Endothelial cell (in vitro differentiated cells): Measurements from ENCODE around the gene UBTD2. TPM values are rescaled to one million over a fixed set of nuclear protein-coding genes. Genes with fewer than 3 reads are reported as not detected.

Experiments
- DNase-seq: peaks from one replicate; pipeline ENCODE4 v3.0.0; 2021; ENCODE audit warnings: low spot score
- H3K27ac Mint-ChIP-seq: one replicate; pipeline ENCODE4 v1.8.0; 2021; ENCODE audit warnings: mixed read lengths, inconsistent platforms; ENCODE audit not compliant: unreplicated experiment
- H3K27me3 Mint-ChIP-seq: one replicate; pipeline ENCODE4 v1.8.0; 2021; ENCODE audit warnings: mild to moderate bottlenecking, moderate library complexity, mixed read lengths, inconsistent platforms; ENCODE audit not compliant: unreplicated experiment
- H3K36me3 Mint-ChIP-seq: one replicate; pipeline ENCODE4 v1.8.0; 2021; ENCODE audit warnings: mild to moderate bottlenecking, low read depth, mixed read lengths, inconsistent platforms; ENCODE audit not compliant: unreplicated experiment
- H3K4me1 Mint-ChIP-seq: one replicate; pipeline ENCODE4 v1.8.0; 2021; ENCODE audit warnings: mild to moderate bottlenecking, mixed read lengths, inconsistent platforms; ENCODE audit not compliant: unreplicated experiment
- H3K4me3 Mint-ChIP-seq: one replicate; pipeline ENCODE4 v1.8.0; 2021; ENCODE audit warnings: mild to moderate bottlenecking, mixed read lengths, inconsistent platforms; ENCODE audit not compliant: unreplicated experiment
- H3K9me3 Mint-ChIP-seq: one replicate; pipeline ENCODE4 v1.8.0; 2021; ENCODE audit warnings: mixed read lengths, inconsistent platforms; ENCODE audit not compliant: unreplicated experiment
- total RNA-seq: library from RNA; stranded (reverse); fragmentation: NEBNext Ultra II Directional; extraction: Animal tissue kit (Norgen Biotek cat#: 25700); gene quantifications from one replicate; pipeline ENCODE4 v1.2.1, GENCODE V29; 2021; ENCODE audit not compliant: unreplicated experiment
- TF ChIP-seq, protein P1 (sequence below): fragments of 200-600 bp; sonication (generic); IDR thresholded peaks from one replicate; pipeline ENCODE4 v1.5.0; 2021; ENCODE audit warnings: antibody characterized with exemption; ENCODE audit not compliant: unreplicated experiment

UBTD2 gene
- total RNA-seq, 1 donor from 2014 or later, result 38.8 TPM

GRCh38 chr5:172160506-172160905, 123.1 kb downstream of the UBTD2 start:
- H3K27me3 Mint-ChIP-seq, result peaks cover 12% of the 10 kb centered on the region
- no peak overlapping the region for H3K27ac Mint-ChIP-seq
- H3K4me1 Mint-ChIP-seq, result peaks cover 6% of the 10 kb centered on the region

More at GRCh38 chr5:172160506-172160905, 123.1 kb downstream of the UBTD2 start:
- Mint-ChIP-seq H3K9me3 (no peaks in the 10 kb centered on the region), H3K36me3 (peaks cover 15% of the 10 kb centered on the region), H3K4me3 (no peak overlapping the region)
- no peak for DNase-seq
- TF ChIP-seq, protein P1, sequence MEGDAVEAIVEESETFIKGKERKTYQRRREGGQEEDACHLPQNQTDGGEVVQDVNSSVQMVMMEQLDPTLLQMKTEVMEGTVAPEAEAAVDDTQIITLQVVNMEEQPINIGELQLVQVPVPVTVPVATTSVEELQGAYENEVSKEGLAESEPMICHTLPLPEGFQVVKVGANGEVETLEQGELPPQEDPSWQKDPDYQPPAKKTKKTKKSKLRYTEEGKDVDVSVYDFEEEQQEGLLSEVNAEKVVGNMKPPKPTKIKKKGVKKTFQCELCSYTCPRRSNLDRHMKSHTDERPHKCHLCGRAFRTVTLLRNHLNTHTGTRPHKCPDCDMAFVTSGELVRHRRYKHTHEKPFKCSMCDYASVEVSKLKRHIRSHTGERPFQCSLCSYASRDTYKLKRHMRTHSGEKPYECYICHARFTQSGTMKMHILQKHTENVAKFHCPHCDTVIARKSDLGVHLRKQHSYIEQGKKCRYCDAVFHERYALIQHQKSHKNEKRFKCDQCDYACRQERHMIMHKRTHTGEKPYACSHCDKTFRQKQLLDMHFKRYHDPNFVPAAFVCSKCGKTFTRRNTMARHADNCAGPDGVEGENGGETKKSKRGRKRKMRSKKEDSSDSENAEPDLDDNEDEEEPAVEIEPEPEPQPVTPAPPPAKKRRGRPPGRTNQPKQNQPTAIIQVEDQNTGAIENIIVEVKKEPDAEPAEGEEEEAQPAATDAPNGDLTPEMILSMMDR, result no peak

Other genes with a start within 250 kb of the UBTD2 start
- gene STK10, start 95.5 kb downstream of the UBTD2 start, total RNA-seq, result 69.3 TPM
- gene EFCAB9, start 89.6 kb downstream of the UBTD2 start, total RNA-seq, result not detected
- gene SH3PXD2B, start 170.8 kb upstream of the UBTD2 start, total RNA-seq, result 74.1 TPM